ENCODE data around the gene OASL. TPM values are rescaled to one million over a fixed set of nuclear protein-coding genes. Genes with fewer than 3 reads are reported as not detected.
A peak's percentile ranks its signal among the peaks of the same experiment; 100 is the strongest.

Gene OASL
- total and polyA plus RNA-seq, 4 donors: 0.49 to 3.1 (median 1.3) TPM

DNA sequence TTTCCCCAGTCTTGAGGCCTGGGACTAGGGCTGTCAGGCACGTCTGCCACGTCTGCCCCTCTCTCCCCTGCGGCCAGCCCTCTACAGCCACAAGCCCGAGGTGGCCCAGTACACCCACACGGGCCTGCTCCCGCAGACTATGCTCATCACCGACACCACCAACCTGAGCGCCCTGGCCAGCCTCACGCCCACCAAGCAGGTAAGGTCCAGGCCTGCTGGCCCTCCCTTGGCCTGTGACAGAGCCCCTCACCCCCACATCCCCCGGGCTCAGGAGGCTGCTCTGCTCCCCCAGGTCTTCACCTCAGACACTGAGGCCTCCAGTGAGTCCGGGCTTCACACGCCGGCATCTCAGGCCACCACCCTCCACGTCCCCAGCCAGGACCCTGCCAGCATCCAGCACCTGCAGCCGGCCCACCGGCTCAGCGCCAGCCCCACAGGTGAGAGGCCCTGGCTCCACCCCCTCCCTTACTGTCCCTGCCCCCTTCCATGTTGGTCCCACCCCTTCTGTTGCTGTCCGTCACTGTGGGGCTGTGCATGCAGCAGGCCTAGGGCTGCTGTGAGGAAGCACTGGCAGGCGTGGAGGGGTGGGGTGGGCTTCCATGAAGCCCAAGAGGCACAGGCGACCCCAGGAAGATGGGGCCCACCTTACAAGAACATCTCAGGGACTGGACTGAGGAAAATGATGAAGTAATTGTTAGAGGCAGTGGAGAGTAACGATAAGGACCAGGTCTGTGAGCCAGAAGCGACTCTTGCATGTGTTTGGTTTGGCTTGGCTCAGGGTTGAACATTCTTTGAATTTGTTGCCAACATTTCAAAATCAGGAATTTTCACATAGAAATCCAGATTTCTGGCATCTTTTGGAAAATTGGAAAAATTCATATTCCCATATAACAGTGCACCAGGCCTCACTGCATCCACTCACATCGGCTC lies 39.6 kb downstream of the OASL start:
- Histone ChIP-seq H3K27ac (ENCODE audit: low read depth in 1 of 2, low read length in 2 of 2) (no peak overlapping the region), H3K9me3 (ENCODE audit: control insufficient read depth, low read length) (no peaks in the 10 kb centered on the region), H3K4me1 (ENCODE audit: control insufficient read depth in 1 of 2, insufficient read depth in 2 of 2, low read length in 2 of 2) (no peaks in the 10 kb centered on the region), H3K4me3 (ENCODE audit: low read length in 2 of 2) (no peak overlapping the region), H3K27me3 (ENCODE audit: control insufficient read depth in 1 of 2, insufficient read depth in 2 of 2, low read length in 1 of 2) (no peaks in the 10 kb centered on the region), H3K36me3 (ENCODE audit: control insufficient read depth in 1 of 2, insufficient read depth in 2 of 2, low read length in 1 of 2) (no peaks in the 10 kb centered on the region)
- DNase-seq (peak in 1 of 2 donors; percentile 55), ATAC-seq (ENCODE audit: low FRiP score) (no peak)
- intact Hi-C loops (cut with DNase I): no loop called here
- WGBS, 2 donors: 33 to 38% methylated on average over 23 of the region's 23 CpGs

DNA sequence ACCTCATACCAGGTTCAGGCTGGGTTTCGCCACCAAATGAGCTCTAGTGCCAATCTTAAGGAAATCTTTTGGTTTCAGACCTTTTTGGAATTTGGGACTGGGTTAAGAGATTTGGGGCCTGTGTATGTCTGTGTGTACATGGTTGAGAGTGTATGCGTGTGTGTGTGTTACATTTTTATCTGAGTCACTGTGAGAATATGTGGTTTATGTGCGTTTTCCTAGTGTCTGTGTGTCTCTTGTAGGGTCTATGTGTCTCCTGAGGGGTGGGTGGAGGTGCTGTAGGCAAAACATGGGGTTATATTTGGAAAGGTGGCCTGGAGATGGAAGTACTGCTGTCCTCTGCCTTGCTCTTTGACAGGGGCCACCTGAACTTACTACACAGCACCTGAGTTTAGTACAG lies 40.6 kb downstream of the OASL start:
- WGBS, 2 donors: 75 to 76% methylated on average over 3 of the region's 3 CpGs

DNA sequence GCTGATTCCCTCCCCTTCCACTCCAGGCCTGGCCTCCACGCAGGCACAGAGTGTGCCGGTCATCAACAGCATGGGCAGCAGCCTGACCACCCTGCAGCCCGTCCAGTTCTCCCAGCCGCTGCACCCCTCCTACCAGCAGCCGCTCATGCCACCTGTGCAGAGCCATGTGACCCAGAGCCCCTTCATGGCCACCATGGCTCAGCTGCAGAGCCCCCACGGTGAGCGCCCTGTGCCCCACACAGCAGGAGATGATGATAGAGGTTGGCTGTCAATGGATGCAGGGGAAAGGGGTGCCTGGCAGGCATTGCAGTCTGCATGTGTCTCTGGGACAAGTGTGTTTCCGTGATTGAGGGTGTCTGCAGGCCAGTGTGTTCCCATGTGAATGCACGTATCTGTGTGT lies 41.6 kb downstream of the OASL start:
- 86 to 94% methylated on average over 9 of the region's 9 CpGs for WGBS, 2 donors
- intact Hi-C loops (cut with DNase I): no loop called here
- DNase-seq (peak in 1 of 2 donors; percentile 68), ATAC-seq (ENCODE audit: low FRiP score) (no peak)
- Histone ChIP-seq H3K9me3 (ENCODE audit: control insufficient read depth, low read length) (no peaks in the 10 kb centered on the region), H3K4me1 (ENCODE audit: control insufficient read depth in 1 of 2, insufficient read depth in 2 of 2, low read length in 2 of 2) (no peaks in the 10 kb centered on the region), H3K27ac (ENCODE audit: low read depth in 1 of 2, low read length in 2 of 2) (no peak overlapping the region), H3K36me3 (ENCODE audit: control insufficient read depth in 1 of 2, insufficient read depth in 2 of 2, low read length in 1 of 2) (no peaks in the 10 kb centered on the region), H3K27me3 (ENCODE audit: control insufficient read depth in 1 of 2, insufficient read depth in 2 of 2, low read length in 1 of 2) (no peaks in the 10 kb centered on the region), H3K4me3 (ENCODE audit: low read length in 2 of 2) (no peak overlapping the region)

More for the DNA sequence above, 40.6 kb downstream of the OASL start:
- intact Hi-C loops (cut with DNase I): no loop called here
- ATAC-seq (ENCODE audit: low FRiP score): no peak
- peak in 1 of 2 donors; percentile 2 for DNase-seq
- H3K36me3 ChIP-seq (ENCODE audit: control insufficient read depth in 1 of 2, insufficient read depth in 2 of 2, low read length in 1 of 2): no peaks in the 10 kb centered on the region
- H3K9me3 ChIP-seq (ENCODE audit: control insufficient read depth, low read length): no peaks in the 10 kb centered on the region
- no peaks in the 10 kb centered on the region for H3K4me1 ChIP-seq (ENCODE audit: control insufficient read depth in 1 of 2, insufficient read depth in 2 of 2, low read length in 2 of 2)
- H3K27me3 ChIP-seq (ENCODE audit: control insufficient read depth in 1 of 2, insufficient read depth in 2 of 2, low read length in 1 of 2): no peaks in the 10 kb centered on the region
- no peak overlapping the region for H3K4me3 ChIP-seq (ENCODE audit: low read length in 2 of 2)
- no peak overlapping the region for H3K27ac ChIP-seq (ENCODE audit: low read depth in 1 of 2, low read length in 2 of 2)

DNA sequence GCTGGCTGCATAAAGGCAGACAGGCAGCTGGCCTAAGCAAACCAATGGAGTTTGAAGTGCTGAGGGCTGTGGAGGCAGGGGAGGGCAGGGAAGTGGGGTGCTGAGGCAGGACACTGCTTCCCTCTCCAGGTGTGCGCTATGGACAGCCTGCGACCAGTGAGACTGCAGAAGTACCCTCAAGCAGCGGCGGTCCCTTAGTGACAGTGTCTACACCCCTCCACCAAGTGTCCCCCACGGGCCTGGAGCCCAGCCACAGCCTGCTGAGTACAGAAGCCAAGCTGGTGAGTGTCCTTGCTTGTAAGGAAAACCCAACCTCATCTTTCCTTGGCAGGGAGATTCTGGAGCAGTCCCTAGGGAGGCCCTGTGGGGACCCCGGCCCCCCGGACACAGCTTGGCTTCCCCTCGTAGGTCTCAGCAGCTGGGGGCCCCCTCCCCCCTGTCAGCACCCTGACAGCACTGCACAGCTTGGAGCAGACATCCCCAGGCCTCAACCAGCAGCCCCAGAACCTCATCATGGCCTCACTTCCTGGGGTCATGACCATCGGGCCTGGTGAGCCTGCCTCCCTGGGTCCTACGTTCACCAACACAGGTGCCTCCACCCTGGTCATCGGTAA lies 42.8 kb downstream of the OASL start:
- H3K4me3 ChIP-seq (ENCODE audit: low read length in 2 of 2): no peak overlapping the region
- no peaks in the 10 kb centered on the region for H3K36me3 ChIP-seq (ENCODE audit: control insufficient read depth in 1 of 2, insufficient read depth in 2 of 2, low read length in 1 of 2)
- no peak overlapping the region for H3K27ac ChIP-seq (ENCODE audit: low read depth in 1 of 2, low read length in 2 of 2)
- 74 to 81% methylated on average over 11 of the region's 11 CpGs for WGBS, 2 donors
- no peaks in the 10 kb centered on the region for H3K9me3 ChIP-seq (ENCODE audit: control insufficient read depth, low read length)
- peak in 1 of 2 donors; percentile 73 for DNase-seq
- intact Hi-C loops (cut with DNase I): no loop called here
- H3K4me1 ChIP-seq (ENCODE audit: control insufficient read depth in 1 of 2, insufficient read depth in 2 of 2, low read length in 2 of 2): no peaks in the 10 kb centered on the region
- ATAC-seq (ENCODE audit: low FRiP score): no peak
- H3K27me3 ChIP-seq (ENCODE audit: control insufficient read depth in 1 of 2, insufficient read depth in 2 of 2, low read length in 1 of 2): no peaks in the 10 kb centered on the region

DNA sequence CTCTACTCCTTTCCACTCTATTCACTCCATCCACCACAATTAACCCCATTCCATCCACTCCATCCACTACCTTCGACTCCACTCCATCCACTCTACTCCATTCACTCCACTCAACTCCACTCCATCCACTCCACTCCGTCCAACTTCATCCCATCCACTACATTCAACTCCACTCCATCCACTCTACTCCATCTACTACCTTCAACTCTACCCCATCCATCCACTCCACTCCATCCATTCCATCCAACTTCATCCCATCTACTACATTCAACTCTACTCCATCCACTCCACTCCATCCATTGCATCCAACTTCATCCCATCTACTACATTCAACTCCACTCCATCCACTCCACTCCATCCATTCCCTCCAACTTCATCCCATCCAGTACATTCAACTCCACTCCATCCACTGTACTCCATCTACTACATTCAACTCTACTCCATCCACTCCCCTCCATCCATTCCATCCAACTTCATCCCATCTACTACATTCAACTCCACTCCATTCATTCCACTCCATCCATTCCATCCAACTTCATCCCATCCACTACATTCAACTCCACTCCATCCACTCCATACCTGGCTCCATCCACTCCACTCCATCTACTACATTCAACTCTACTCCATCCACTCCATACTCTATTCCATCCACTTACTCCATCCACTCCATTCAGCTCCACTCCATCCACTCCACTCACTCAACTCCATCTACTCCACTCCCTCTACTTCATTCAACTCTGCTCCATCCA lies 44.3 kb downstream of the OASL start:
- Histone ChIP-seq H3K4me3 (ENCODE audit: low read length in 2 of 2) (no peak overlapping the region), H3K27ac (ENCODE audit: low read depth in 1 of 2, low read length in 2 of 2) (no peak overlapping the region), H3K9me3 (ENCODE audit: control insufficient read depth, low read length) (no peaks in the 10 kb centered on the region), H3K4me1 (ENCODE audit: control insufficient read depth in 1 of 2, insufficient read depth in 2 of 2, low read length in 2 of 2) (no peaks in the 10 kb centered on the region), H3K36me3 (ENCODE audit: control insufficient read depth in 1 of 2, insufficient read depth in 2 of 2, low read length in 1 of 2) (no peaks in the 10 kb centered on the region), H3K27me3 (ENCODE audit: control insufficient read depth in 1 of 2, insufficient read depth in 2 of 2, low read length in 1 of 2) (no peaks in the 10 kb centered on the region)
- DNase-seq (peak in 1 of 2 donors; percentile 7), ATAC-seq (ENCODE audit: low FRiP score) (no peak)
- 98% methylated on average over 2 of the region's 2 CpGs for WGBS, 2 donors
- intact Hi-C loops (cut with DNase I): no loop called here

DNA sequence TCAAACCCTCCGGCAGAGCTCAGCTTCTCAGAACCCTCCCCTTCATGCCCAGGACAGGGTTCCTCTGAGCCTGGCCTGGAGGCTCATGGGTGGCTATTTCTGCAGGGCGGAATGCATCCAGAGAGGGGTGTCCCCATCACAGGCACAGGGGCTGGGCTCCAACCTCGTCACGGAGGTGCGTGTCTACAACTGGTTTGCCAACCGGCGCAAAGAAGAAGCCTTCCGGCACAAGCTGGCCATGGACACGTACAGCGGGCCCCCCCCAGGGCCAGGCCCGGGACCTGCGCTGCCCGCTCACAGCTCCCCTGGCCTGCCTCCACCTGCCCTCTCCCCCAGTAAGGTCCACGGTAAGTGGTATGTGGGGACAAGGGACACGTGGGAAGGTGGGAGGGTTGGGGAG lies 45.0 kb downstream of the OASL start:
- H3K27me3 ChIP-seq (ENCODE audit: control insufficient read depth in 1 of 2, insufficient read depth in 2 of 2, low read length in 1 of 2): no peaks in the 10 kb centered on the region
- intact Hi-C loops (cut with DNase I): no loop called here
- ATAC-seq (ENCODE audit: low FRiP score) (no peak), DNase-seq (peak in 1 of 2 donors; percentile 39)
- H3K9me3 ChIP-seq (ENCODE audit: control insufficient read depth, low read length): no peaks in the 10 kb centered on the region
- no peak overlapping the region for H3K4me3 ChIP-seq (ENCODE audit: low read length in 2 of 2)
- H3K27ac ChIP-seq (ENCODE audit: low read depth in 1 of 2, low read length in 2 of 2): no peak overlapping the region
- H3K36me3 ChIP-seq (ENCODE audit: control insufficient read depth in 1 of 2, insufficient read depth in 2 of 2, low read length in 1 of 2): no peaks in the 10 kb centered on the region
- no peaks in the 10 kb centered on the region for H3K4me1 ChIP-seq (ENCODE audit: control insufficient read depth in 1 of 2, insufficient read depth in 2 of 2, low read length in 2 of 2)
- 91 to 96% methylated on average over 15 of the region's 15 CpGs for WGBS, 2 donors

DNA sequence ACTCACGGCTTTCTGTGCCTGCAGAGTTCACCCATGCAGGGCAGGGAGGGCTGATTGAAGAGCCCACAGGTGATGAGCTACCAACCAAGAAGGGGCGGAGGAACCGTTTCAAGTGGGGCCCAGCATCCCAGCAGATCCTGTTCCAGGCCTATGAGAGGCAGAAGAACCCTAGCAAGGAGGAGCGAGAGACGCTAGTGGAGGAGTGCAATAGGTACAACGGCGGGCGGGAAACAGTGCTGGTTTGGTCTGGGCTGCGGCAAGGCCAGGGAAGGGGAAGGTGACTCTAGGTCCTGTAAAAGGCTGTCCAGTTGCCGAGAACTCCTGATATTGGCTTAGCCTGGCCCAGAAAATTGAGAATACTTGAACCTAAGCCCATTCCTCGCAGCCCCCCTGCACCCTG lies 45.5 kb downstream of the OASL start:
- peak in 1 of 2 donors; percentile 66 for DNase-seq
- Histone ChIP-seq H3K9me3 (ENCODE audit: control insufficient read depth, low read length) (no peaks in the 10 kb centered on the region), H3K4me1 (ENCODE audit: control insufficient read depth in 1 of 2, insufficient read depth in 2 of 2, low read length in 2 of 2) (no peaks in the 10 kb centered on the region), H3K4me3 (ENCODE audit: low read length in 2 of 2) (no peak overlapping the region), H3K27me3 (ENCODE audit: control insufficient read depth in 1 of 2, insufficient read depth in 2 of 2, low read length in 1 of 2) (no peaks in the 10 kb centered on the region), H3K27ac (ENCODE audit: low read depth in 1 of 2, low read length in 2 of 2) (no peak overlapping the region), H3K36me3 (ENCODE audit: control insufficient read depth in 1 of 2, insufficient read depth in 2 of 2, low read length in 1 of 2) (no peaks in the 10 kb centered on the region)
- intact Hi-C loops (cut with DNase I): no loop called here
- ATAC-seq (ENCODE audit: low FRiP score): no peak
- 93 to 94% methylated on average over 11 of the region's 11 CpGs for WGBS, 2 donors

DNA sequence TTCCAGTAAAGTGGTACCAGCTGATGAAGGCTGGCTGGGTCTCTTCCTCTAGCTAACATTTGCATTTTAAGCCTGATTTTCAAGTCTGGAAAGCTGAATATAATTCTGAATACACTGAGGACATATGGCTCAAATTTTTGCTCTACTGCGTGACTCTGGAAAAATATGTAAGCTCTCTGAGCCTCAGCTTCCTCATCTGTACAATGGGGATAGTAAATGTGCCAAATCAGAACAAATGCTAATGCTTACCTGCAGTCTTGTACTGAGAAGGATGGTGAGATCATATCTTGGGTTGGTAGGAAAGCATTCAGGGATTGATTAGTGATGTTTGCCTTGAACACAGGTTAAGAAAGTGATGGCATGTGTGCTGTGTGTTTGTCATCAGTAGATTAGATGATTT lies 46.1 kb downstream of the OASL start:
- intact Hi-C loops (cut with DNase I): no loop called here
- 90 to 95% methylated on average over 1 of the region's 1 CpG for WGBS, 2 donors
- H3K4me1 ChIP-seq (ENCODE audit: control insufficient read depth in 1 of 2, insufficient read depth in 2 of 2, low read length in 2 of 2): no peaks in the 10 kb centered on the region
- no peak for DNase-seq
- ATAC-seq (ENCODE audit: low FRiP score): no peak
- no peaks in the 10 kb centered on the region for H3K9me3 ChIP-seq (ENCODE audit: control insufficient read depth, low read length)
- H3K27ac ChIP-seq (ENCODE audit: low read depth in 1 of 2, low read length in 2 of 2): no peak overlapping the region
- no peaks in the 10 kb centered on the region for H3K27me3 ChIP-seq (ENCODE audit: control insufficient read depth in 1 of 2, insufficient read depth in 2 of 2, low read length in 1 of 2)
- no peaks in the 10 kb centered on the region for H3K36me3 ChIP-seq (ENCODE audit: control insufficient read depth in 1 of 2, insufficient read depth in 2 of 2, low read length in 1 of 2)
- H3K4me3 ChIP-seq (ENCODE audit: low read length in 2 of 2): no peak overlapping the region

Data from aorta (tissue), 5 donors.